HEK293T (cell line): ENCODE data around the gene KIF21A.

Experiments used
- ARNT ChIP-seq: fragments of 450-650 bp; IDR thresholded peaks from 2 replicates; pipeline ENCODE4 v1.6.1; 2017; ENCODE audit warnings: mild to moderate bottlenecking
- BHLHE40 ChIP-seq: fragments of 450-650 bp; IDR thresholded peaks from 2 replicates; pipeline ENCODE4 v1.6.1; 2016; ENCODE audit warnings: mild to moderate bottlenecking, moderate library complexity, borderline replicate concordance
- ELF4 ChIP-seq: fragments of 450-650 bp; IDR thresholded peaks from 2 replicates; pipeline ENCODE4 v1.6.1; 2017; ENCODE audit warnings: antibody characterized with exemption
- FOXA1 ChIP-seq: fragments of 450-650 bp; IDR thresholded peaks from 2 replicates; pipeline ENCODE4 v1.6.1; 2016; ENCODE audit warnings: mild to moderate bottlenecking
- FOXK2 ChIP-seq: fragments of 450-650 bp; IDR thresholded peaks from 2 replicates; pipeline ENCODE4 v1.6.1; 2016; ENCODE audit warnings: mild to moderate bottlenecking
- FOXM1 ChIP-seq: fragments of 450-650 bp; IDR thresholded peaks from 2 replicates; pipeline ENCODE4 v1.6.1; 2017; ENCODE audit warnings: mild to moderate bottlenecking, borderline replicate concordance
- HDGF ChIP-seq: fragments of 450-650 bp; IDR thresholded peaks from 2 replicates; pipeline ENCODE4 v1.6.1; 2017; ENCODE audit warnings: antibody characterized with exemption, borderline replicate concordance
- L3MBTL2 ChIP-seq: fragments of 450-650 bp; conservative IDR thresholded peaks from 2 replicates; pipeline ENCODE4 v1.6.1; 2016; ENCODE audit warnings: mild to moderate bottlenecking
- LEF1 ChIP-seq: fragments of 450-650 bp; IDR thresholded peaks from 2 replicates; pipeline ENCODE4 v1.6.1; 2017; ENCODE audit warnings: mild to moderate bottlenecking, borderline replicate concordance
- SP1 ChIP-seq: fragments of 450-650 bp; IDR thresholded peaks from 2 replicates; pipeline ENCODE4 v1.6.1; 2017
- SUZ12 ChIP-seq: fragments of 450-650 bp; IDR thresholded peaks from 2 replicates; pipeline ENCODE4 v1.6.1; 2016; ENCODE audit warnings: mild to moderate bottlenecking
- TARDBP ChIP-seq: fragments of 450-650 bp; IDR thresholded peaks from 2 replicates; pipeline ENCODE4 v1.6.1; 2016
- ZNF384 ChIP-seq: fragments of 450-650 bp; IDR thresholded peaks from 2 replicates; pipeline ENCODE4 v1.6.1; 2016
- TF ChIP-seq, protein P1 (sequence below): fragments of 450-650 bp; IDR thresholded peaks from 2 replicates; pipeline ENCODE4 v1.6.1; 2016

DNA sequence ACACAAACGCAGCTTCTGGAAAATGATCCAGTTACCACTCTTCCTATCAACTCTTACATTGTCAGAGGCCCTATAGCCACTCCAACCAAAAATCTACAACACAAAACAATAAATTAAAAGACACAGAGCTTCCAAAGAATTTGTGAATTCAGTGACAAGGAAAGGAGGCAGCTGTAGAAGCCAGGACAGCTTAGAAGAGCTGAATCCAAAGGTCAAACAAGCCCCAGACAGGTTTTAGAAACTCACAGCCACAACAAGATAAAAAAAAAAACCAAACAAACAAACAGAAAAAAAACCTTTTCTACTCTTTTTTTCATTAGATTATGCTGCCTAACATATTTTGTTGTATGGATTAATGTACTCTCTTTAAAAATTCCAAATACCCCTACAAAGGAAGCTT is 94.4 kb downstream of the KIF21A start:
- no peak for TF ChIP-seq SP1
- TF ChIP-seq BHLHE40, result no peak
- TF ChIP-seq HDGF, result no peak
- no peak for TF ChIP-seq TARDBP
- no peak for TF ChIP-seq FOXM1
- no peak for TF ChIP-seq ELF4
- TF ChIP-seq, protein P1, sequence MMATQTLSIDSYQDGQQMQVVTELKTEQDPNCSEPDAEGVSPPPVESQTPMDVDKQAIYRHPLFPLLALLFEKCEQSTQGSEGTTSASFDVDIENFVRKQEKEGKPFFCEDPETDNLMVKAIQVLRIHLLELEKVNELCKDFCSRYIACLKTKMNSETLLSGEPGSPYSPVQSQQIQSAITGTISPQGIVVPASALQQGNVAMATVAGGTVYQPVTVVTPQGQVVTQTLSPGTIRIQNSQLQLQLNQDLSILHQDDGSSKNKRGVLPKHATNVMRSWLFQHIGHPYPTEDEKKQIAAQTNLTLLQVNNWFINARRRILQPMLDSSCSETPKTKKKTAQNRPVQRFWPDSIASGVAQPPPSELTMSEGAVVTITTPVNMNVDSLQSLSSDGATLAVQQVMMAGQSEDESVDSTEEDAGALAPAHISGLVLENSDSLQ, result no peak
- no peak for TF ChIP-seq LEF1
- TF ChIP-seq FOXK2, result no peak
- no peak for TF ChIP-seq SUZ12
- no peak for TF ChIP-seq L3MBTL2
- TF ChIP-seq ZNF384, result no peak
- TF ChIP-seq ARNT, result no peak
- TF ChIP-seq FOXA1, result no peak
